Skin epidermis (tissue), 12 donors: ENCODE measurements around the gene KRT1.

Experiments
- H3K27ac ChIP-seq, 21 experiments: fragments of 200-600 bp; sonication (generic) in 11 of 21; one replicate each; pipeline ENCODE4 v1.5.0; 2020; ENCODE audit warnings: mild to moderate bottlenecking in 3 of 21, inconsistent platforms in 2 of 21, moderate library complexity in 2 of 21
- H3K4me3 ChIP-seq, 7 experiments: fragments of 200-600 bp; sonication (generic) in 2 of 7; one replicate each; pipeline ENCODE4 v1.5.0; 2020; ENCODE audit warnings: inconsistent platforms in 2 of 7, mild to moderate bottlenecking in 2 of 7, moderate library complexity in 1 of 7

Gene KRT1

GRCh38 chr12:52701281-52701680 lies 21.1 kb upstream of the KRT1 start:
- H3K4me3 ChIP-seq: no peak overlapping the region
- H3K27ac ChIP-seq: peak overlapping the region in 1 of 21 experiments; percentile 44

DNA sequence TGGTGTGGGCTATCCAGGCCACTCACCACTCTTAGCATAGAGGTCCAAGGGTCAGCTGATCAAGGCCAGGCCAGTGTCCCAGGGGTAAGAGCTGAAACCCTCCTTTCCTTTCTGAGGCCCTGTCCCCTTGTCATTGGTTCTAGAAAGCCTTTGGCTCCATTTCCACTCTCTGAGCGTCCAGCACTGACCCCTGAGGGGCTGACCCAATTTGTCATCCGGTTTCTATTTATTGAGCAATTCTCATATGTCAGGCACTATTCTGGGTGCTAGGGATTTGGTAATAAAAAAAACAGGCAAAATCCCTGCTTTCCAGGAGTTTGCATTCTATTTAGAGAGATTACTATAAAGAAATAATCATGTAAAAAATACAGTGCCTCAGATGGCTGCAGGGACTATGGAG lies 19.8 kb upstream of the KRT1 start:
- Histone ChIP-seq H3K4me3 (no peak overlapping the region), H3K27ac (peak overlapping the region in 2 of 21 experiments; percentile 7 to 19)

DNA sequence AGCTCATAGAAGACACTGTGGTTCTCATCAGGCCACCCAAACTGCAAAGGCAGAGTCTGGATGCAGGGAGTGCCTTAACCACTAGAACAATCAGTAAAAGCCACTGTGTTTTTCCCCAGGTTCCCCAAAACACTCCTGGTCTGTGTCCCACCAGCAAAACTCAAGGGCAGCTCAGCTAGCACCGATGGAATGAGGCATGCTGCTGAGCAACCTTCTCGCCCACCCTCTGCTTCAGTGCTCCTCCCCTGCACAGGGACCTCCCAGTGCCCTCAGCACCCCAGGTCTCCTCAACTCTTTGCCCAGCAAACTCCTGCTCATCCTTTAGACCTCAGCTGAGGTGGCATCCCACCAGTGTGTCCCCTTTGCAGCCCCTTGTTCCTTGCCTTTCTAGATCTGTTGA lies 19.2 kb upstream of the KRT1 start:
- no peak overlapping the region for H3K4me3 ChIP-seq
- peak overlapping the region in 5 of 21 experiments; percentile 7 to 44 (median 19) for H3K27ac ChIP-seq

DNA sequence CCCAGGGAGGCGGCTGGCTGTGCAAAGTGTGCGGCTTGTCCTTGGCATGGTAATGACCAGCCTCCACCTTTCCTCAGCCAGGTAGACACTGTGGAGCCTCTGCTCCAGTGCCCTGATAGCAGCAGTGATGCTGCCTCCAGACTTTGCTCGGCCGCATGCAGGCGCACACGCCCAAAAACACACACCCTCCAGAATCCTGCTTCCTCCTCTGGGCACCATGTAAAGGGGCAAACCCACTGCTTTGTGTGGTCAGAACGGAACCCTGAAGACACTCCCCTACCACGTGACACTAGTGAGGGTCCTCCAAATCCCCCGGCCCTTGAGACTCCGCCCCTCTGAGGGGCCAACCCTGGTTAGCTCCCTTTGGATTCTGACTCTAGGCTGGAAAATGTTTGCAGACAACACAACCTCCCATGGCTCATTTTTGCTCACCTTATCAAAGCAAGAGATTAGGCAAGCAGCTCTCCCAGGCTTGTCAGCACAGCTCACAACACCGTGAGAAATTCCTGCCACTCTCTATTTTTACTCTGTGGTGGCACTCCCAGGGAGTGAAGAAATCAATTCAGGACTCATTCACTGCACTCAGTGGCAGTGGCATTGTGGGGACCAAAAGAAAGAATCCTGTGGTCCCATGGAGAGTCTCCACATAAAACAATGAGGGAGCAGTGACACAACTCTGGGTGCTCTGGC lies 18.6 kb upstream of the KRT1 start:
- H3K27ac ChIP-seq: peak overlapping the region in 9 of 21 experiments; percentile 25 to 69 (median 44)

GRCh38 chr12:52697058-52697582 lies 16.9 kb upstream of the KRT1 start:
- no peak overlapping the region for H3K27ac ChIP-seq
- H3K4me3 ChIP-seq: no peak overlapping the region

More for the DNA sequence above, 18.6 kb upstream of the KRT1 start:
- no peak overlapping the region for H3K4me3 ChIP-seq

- Histone ChIP-seq H3K4me3 (no peak overlapping the region), H3K27ac (no peak overlapping the region)
Measured at GRCh38 chr12:52696588-52696987, 16.4 kb upstream of the KRT1 start.

- Histone ChIP-seq H3K4me3 (no peak overlapping the region), H3K27ac (no peak overlapping the region)
Measured at GRCh38 chr12:52695039-52695438, 14.8 kb upstream of the KRT1 start.

DNA sequence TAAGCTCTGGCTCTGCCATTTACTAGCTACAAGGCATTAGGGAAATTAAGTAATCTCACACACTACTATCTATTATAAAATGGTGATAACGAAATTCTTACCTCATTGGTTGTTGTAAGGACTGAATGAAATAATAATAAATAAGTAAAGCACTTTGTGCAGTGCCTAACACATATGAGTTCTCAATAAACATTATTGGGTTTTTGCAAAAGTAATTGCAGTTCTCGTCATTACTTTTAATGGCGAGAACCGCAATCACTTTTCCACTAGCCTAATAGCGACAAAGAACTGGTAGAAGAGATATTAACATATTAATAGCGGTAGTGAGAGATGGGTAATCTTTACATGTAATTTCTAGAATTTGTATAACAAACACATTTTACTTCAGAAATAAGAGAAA lies 13.9 kb upstream of the KRT1 start:
- no peak overlapping the region for H3K4me3 ChIP-seq
- H3K27ac ChIP-seq: no peak overlapping the region

- H3K27ac ChIP-seq: no peak overlapping the region
- no peak overlapping the region for H3K4me3 ChIP-seq
Measured at GRCh38 chr12:52693261-52693660, 13.1 kb upstream of the KRT1 start.

- Histone ChIP-seq H3K27ac (no peak overlapping the region), H3K4me3 (no peak overlapping the region)
Measured at GRCh38 chr12:52692254-52692653, 12.0 kb upstream of the KRT1 start.

- no peak overlapping the region for H3K27ac ChIP-seq
Measured at GRCh38 chr12:52691841-52692150, 11.6 kb upstream of the KRT1 start.

GRCh38 chr12:52691076-52691840 lies 11.1 kb upstream of the KRT1 start:
- H3K4me3 ChIP-seq: peak overlapping the region in 5 of 7 experiments; percentile 6 to 33 (median 17)
- H3K27ac ChIP-seq: no peak overlapping the region

More at GRCh38 chr12:52691841-52692150, 11.6 kb upstream of the KRT1 start:
- no peak overlapping the region for H3K4me3 ChIP-seq

DNA sequence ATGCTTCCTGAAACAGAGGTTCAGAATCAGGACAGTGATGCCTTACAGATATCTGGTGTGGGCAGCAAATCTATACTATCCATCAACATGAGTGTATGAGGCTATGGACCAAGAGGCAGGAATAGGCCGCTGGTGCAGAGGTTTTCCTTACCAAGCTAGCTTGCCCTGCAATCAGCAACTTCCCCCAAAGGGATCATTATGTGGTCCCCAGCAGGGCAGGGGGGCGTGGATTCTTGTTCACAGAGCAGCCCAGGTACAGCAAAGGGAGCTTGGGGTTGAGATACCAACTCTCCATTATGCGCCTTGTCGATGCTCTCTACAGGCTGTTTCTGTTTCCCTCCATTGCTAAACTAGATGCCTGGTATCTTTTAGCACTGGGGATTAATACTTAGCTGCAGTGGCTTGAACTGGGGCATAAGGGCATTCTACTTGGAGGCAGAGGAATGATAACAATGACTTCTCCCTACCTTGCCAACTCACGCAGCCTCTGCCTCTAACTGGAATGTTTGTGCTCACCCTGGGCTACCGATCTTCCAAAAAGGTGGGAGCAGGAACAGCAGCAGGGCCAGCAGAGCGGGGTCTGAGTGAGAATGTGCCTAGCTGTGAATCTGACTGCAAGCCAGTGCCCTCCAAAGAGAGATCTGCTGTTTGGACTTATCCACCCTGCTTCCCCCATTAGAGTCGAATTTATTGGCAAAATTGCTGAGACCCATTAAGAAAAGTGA lies 10.3 kb upstream of the KRT1 start:
- H3K27ac ChIP-seq: no peak overlapping the region
- H3K4me3 ChIP-seq: peak overlapping the region in 5 of 7 experiments; percentile 6 to 33 (median 17)

- Histone ChIP-seq H3K4me3 (no peak overlapping the region), H3K27ac (no peak overlapping the region)
Measured at GRCh38 chr12:52689936-52690335, 9.7 kb upstream of the KRT1 start.

DNA sequence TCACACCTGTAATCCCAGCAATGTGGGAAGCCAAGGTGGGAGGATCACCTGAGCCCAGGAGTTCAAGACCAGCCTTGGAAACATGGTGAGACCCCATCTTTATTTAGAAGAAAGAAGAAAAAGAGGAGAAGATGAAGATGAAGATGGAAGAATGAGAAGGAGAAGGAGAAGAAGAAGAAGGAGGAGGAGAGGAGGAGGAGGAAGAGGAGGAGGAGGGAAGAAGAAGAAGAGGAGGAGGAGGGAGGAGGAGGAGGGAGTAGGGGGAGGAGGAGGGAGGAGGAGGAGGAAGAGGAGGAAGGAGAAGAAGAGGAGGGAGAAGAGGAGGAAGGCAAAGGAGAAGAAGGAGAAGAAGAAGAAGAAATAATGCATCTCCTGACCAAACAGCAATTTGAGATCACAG lies 9.0 kb upstream of the KRT1 start:
- Histone ChIP-seq H3K4me3 (no peak overlapping the region), H3K27ac (no peak overlapping the region)

DNA sequence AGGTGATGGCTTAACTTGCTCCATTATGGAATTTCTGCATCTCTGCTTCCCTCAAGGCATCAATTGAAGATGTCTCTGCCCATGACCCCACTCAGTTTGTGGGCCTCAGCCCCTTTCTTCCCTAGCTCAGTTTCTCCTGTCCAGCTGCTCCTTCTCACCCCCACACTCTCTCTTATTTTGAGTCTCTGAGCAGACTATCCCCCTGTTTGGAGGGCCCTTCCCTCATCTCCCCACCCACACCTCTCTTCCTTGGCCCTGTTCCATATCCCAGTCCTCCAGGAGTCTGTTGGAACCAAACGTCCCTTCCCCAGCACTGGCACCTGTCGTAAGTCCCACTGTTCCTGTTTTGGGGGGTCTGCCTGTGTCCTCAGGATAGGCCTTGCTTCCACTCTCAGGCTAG lies 8.3 kb upstream of the KRT1 start:
- Histone ChIP-seq H3K27ac (peak overlapping the region in 8 of 21 experiments; percentile 22 to 89 (median 59)), H3K4me3 (no peak overlapping the region)

GRCh38 chr12:52687497-52688385 lies 7.5 kb upstream of the KRT1 start:
- Histone ChIP-seq H3K4me3 (no peak overlapping the region), H3K27ac (peak overlapping the region in 18 of 21 experiments; percentile 44 to 89 (median 72))

DNA sequence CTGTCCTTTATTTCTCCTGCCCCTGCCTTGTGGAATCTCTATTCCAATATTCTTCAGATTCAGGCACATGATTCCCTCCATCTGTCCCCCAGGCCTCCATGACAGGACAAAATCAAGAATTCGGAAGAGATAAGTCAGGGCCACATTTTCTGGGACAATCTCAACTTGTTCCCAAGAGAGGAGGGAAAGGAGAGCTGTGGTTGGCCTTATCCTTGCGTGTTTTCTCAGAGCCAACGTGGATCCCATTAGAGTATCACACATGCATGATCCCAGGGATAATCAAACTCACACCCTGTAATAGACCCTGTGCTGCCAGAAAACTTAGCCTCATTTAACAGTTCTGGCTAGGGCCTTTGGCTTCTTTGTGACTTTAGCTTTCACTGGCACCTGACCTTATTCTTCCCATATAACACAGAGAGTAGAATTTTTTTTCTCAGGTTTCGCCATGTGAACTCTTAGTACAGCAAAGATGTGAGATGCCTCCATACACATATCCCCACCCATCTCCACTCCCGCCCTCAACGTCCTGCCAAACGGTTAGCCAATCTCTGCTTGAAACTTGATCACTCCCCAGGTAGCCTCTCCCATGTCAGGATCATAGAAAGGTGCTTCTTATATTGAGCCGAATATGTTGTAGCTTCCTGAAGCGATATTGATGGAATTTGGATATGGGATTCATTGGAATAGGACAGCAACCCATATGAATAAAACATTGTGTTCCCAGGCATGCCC lies 6.7 kb upstream of the KRT1 start:
- H3K27ac ChIP-seq: peak overlapping the region in 17 of 21 experiments; percentile 44 to 89 (median 75)
- no peak overlapping the region for H3K4me3 ChIP-seq

GRCh38 chr12:52686063-52686462 lies 5.9 kb upstream of the KRT1 start:
- peak overlapping the region in 12 of 21 experiments; percentile 3 to 89 (median 38) for H3K27ac ChIP-seq
- H3K4me3 ChIP-seq: no peak overlapping the region
